Hepatocyte (in vitro differentiated cells): ENCODE measurements around the gene ARHGAP40. TPM values are rescaled to one million over a fixed set of nuclear protein-coding genes. Genes with fewer than 3 reads are reported as not detected.

Source experiments
- DNase-seq: peaks from one replicate; pipeline ENCODE4 v3.0.0-alpha.2; 2016; ENCODE audit warnings: low spot score
- H2AFZ ChIP-seq: fragments of 200-600 bp; sonication (generic); 2 replicates; pipeline ENCODE4 v1.6.0; 2016; ENCODE audit warnings: antibody characterized with exemption, mild to moderate bottlenecking
- H3K27ac ChIP-seq: fragments of 200-600 bp; sonication (generic); 2 replicates; pipeline ENCODE4 v1.5.1; 2016; ENCODE audit warnings: mild to moderate bottlenecking
- H3K27me3 ChIP-seq: fragments of 200-600 bp; sonication (generic); 2 replicates; pipeline ENCODE4 v1.6.1; 2016
- H3K36me3 ChIP-seq: fragments of 200-600 bp; sonication (generic); replicated peaks from 2 replicates; pipeline ENCODE4 v1.5.1; 2016; ENCODE audit warnings: low read depth; ENCODE audit not compliant: insufficient read depth
- H3K4me1 ChIP-seq: fragments of 200-600 bp; sonication (generic); 2 replicates; pipeline ENCODE4 v1.5.1; 2016; ENCODE audit warnings: mild to moderate bottlenecking, moderate library complexity; ENCODE audit not compliant: insufficient read depth
- H3K4me2 ChIP-seq: fragments of 200-600 bp; sonication (generic); 2 replicates; pipeline ENCODE4 v1.6.0; 2016
- H3K4me3 ChIP-seq: fragments of 200-600 bp; sonication (generic); 2 replicates; pipeline ENCODE4 v1.5.1; 2016; ENCODE audit warnings: mild to moderate bottlenecking
- H3K79me2 ChIP-seq: fragments of 200-600 bp; sonication (generic); 2 replicates; pipeline ENCODE4 v1.6.0; 2017; ENCODE audit warnings: mild to moderate bottlenecking
- H3K9me2 ChIP-seq: fragments of 200-600 bp; sonication (generic); replicated peaks from 2 replicates; pipeline ENCODE4 v1.6.0; 2017; ENCODE audit warnings: mild to moderate bottlenecking; ENCODE audit not compliant: insufficient read depth
- H3K9me3 ChIP-seq: fragments of 200-600 bp; sonication (generic); 2 replicates; pipeline ENCODE4 v1.5.1; 2016; ENCODE audit warnings: low read depth, mild to moderate bottlenecking
- H4K20me1 ChIP-seq: fragments of 200-600 bp; sonication (generic); 2 replicates; pipeline ENCODE4 v1.6.0; 2016; ENCODE audit warnings: mild to moderate bottlenecking; ENCODE audit not compliant: insufficient read depth, poor library complexity, severe bottlenecking
- CTCF ChIP-seq: fragments of 200-600 bp; sonication (generic); IDR thresholded peaks from 2 replicates; pipeline ENCODE4 v1.5.1; 2016; ENCODE audit warnings: antibody characterized with exemption, mild to moderate bottlenecking; ENCODE audit not compliant: poor library complexity
- EZH2 ChIP-seq: fragments of 200-600 bp; sonication (generic); IDR thresholded peaks from 2 replicates; pipeline ENCODE4 v1.6.1; 2016; ENCODE audit warnings: antibody characterized with exemption, mild to moderate bottlenecking, borderline replicate concordance
- EZH2phosphoT487 ChIP-seq: fragments of 200-600 bp; sonication (generic); IDR thresholded peaks from one replicate; pipeline ENCODE4 v1.6.1; 2018; ENCODE audit warnings: antibody characterized with exemption, mild to moderate bottlenecking, low read depth, moderate library complexity; ENCODE audit not compliant: unreplicated experiment, severe bottlenecking
- WGBS: methylation state at CpG from one replicate; pipeline ENCODE4 v1.1.6; 2016; ENCODE audit warnings: low lambda C conversion rate; ENCODE audit errors: missing lambda C conversion rate; 5-methylcytosine and 5-hydroxymethylcytosine counted together
- polyA plus RNA-seq: library from polyadenylated mRNA; unstranded; fragments of >200 nt; fragmentation: Nextera tagmentation; extraction: Ambion mirVana; gene quantifications from 2 replicates; pipeline ENCODE4 v1.2.1, GENCODE V29; 2016
- total RNA-seq: library from RNA; depleted of rRNA; stranded (reverse); fragments of >200 nt; gene quantifications from 2 replicates; pipeline ENCODE4 v1.2.3, GENCODE V29; 2014

ARHGAP40 gene
- total and polyA plus RNA-seq, 2 experiments from 2014 or later = 1.1 to 1.2 TPM

GRCh38 chr20:38610521-38610920 lies 8.9 kb downstream of the ARHGAP40 start:
- Histone ChIP-seq H3K9me3 (no peaks in the 10 kb centered on the region), H3K36me3 (no peaks in the 10 kb centered on the region), H4K20me1 (no peaks in the 10 kb centered on the region), H3K27me3 (no peaks in the 10 kb centered on the region), H3K4me2 (no peak overlapping the region), H3K27ac (no peak overlapping the region), H2AFZ (no peak overlapping the region), H3K4me3 (no peak overlapping the region), H3K79me2 (no peaks in the 10 kb centered on the region), H3K9me2 (no peaks in the 10 kb centered on the region), H3K4me1 (no peaks in the 10 kb centered on the region)
- no peak for TF ChIP-seq CTCF
- TF ChIP-seq EZH2 = no peak
- TF ChIP-seq EZH2phosphoT487 = no peak
- 56% methylated on average over 5 of the region's 5 CpGs for WGBS
- no peak for DNase-seq

- Histone ChIP-seq H3K4me2 (no peak overlapping the region), H4K20me1 (no peaks in the 10 kb centered on the region), H3K79me2 (no peaks in the 10 kb centered on the region), H3K4me1 (no peaks in the 10 kb centered on the region), H3K4me3 (no peak overlapping the region), H3K36me3 (no peaks in the 10 kb centered on the region), H3K9me2 (no peaks in the 10 kb centered on the region), H3K27ac (no peak overlapping the region), H3K27me3 (no peaks in the 10 kb centered on the region), H3K9me3 (no peaks in the 10 kb centered on the region), H2AFZ (no peak overlapping the region)
- 56% methylated on average over 5 of the region's 5 CpGs for WGBS
- no peak for TF ChIP-seq EZH2
- no peak for TF ChIP-seq EZH2phosphoT487
- TF ChIP-seq CTCF = no peak
- no peak for DNase-seq
These were observed 11.3 kb downstream of the ARHGAP40 start for GRCh38 chr20:38612751-38613515.

GRCh38 chr20:38615283-38615682 lies 13.7 kb downstream of the ARHGAP40 start:
- WGBS = 92% methylated on average over 15 of the region's 15 CpGs
- no peaks in the 10 kb centered on the region for H3K27me3 ChIP-seq

More at GRCh38 chr20:38615283-38615682, 13.7 kb downstream of the ARHGAP40 start:
- Histone ChIP-seq H3K9me3 (no peaks in the 10 kb centered on the region), H4K20me1 (no peaks in the 10 kb centered on the region), H3K4me3 (no peak overlapping the region), H3K4me1 (no peaks in the 10 kb centered on the region), H3K27ac (no peak overlapping the region), H3K4me2 (no peak overlapping the region), H3K36me3 (no peaks in the 10 kb centered on the region), H3K79me2 (no peaks in the 10 kb centered on the region), H2AFZ (no peak overlapping the region), H3K9me2 (no peaks in the 10 kb centered on the region)
- no peak for DNase-seq
- TF ChIP-seq CTCF (no peak), EZH2 (no peak), EZH2phosphoT487 (no peak)
